ENCODE measurements around the gene GPATCH8.

GPATCH8 gene

DNA sequence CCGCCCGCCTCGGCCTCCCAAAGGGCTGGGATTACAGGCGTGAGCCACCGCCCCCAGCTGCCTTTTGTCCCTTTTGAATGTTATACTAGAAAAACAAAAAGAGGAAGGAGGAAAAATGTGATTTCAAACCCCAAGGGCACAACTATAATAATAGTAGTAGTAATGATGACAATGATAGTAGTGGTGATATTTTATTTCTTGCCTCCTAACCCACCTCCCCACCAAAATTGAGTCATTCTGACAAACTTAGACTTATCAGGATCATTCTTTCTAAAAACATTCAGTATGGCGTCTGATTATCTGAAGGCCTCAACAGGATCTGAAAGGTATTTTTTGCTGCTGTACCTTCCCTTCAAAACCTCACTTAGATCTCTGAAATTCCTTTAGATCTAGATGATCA, 13.6 kb downstream of the GPATCH8 start:
- TF ChIP-seq, protein P1, sequence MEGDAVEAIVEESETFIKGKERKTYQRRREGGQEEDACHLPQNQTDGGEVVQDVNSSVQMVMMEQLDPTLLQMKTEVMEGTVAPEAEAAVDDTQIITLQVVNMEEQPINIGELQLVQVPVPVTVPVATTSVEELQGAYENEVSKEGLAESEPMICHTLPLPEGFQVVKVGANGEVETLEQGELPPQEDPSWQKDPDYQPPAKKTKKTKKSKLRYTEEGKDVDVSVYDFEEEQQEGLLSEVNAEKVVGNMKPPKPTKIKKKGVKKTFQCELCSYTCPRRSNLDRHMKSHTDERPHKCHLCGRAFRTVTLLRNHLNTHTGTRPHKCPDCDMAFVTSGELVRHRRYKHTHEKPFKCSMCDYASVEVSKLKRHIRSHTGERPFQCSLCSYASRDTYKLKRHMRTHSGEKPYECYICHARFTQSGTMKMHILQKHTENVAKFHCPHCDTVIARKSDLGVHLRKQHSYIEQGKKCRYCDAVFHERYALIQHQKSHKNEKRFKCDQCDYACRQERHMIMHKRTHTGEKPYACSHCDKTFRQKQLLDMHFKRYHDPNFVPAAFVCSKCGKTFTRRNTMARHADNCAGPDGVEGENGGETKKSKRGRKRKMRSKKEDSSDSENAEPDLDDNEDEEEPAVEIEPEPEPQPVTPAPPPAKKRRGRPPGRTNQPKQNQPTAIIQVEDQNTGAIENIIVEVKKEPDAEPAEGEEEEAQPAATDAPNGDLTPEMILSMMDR (IDR thresholded peaks at IDR 0.05; ENCODE audit: extremely low read depth, insufficient read depth, missing control alignments) = no peak
- in situ Hi-C loops (cut with MboI; ENCODE audit: low pct_unique_long_range_greater_than_20kb, low sequenced_read_pairs, unreplicated experiment) = no loop called here
- no peak for DNase-seq (ENCODE audit: low spot score)

DNA sequence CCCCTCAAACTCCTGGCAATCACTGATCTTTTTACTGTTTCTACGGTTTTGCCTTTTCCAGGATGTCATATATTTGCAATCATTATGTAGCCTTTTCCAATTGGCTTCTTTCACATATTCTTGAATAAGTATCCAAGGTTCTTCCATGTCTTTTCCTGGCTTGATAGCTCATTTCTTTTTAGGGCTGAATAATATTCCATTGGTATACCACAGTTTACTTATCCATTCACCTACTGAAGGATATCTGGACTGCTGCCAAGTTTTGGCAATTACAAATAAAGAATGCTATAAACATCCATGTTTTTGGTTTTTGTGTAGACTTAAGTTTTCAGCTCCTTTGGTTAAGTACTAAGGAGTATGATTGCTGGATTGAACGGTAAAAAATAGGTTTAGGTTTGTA, 16.0 kb downstream of the GPATCH8 start:
- no peak for DNase-seq (ENCODE audit: low spot score)
- TF ChIP-seq, protein P1 (IDR thresholded peaks at IDR 0.05; ENCODE audit: extremely low read depth, insufficient read depth, missing control alignments) = no peak
- in situ Hi-C loops (cut with MboI; ENCODE audit: low pct_unique_long_range_greater_than_20kb, low sequenced_read_pairs, unreplicated experiment) = no loop called here

DNA sequence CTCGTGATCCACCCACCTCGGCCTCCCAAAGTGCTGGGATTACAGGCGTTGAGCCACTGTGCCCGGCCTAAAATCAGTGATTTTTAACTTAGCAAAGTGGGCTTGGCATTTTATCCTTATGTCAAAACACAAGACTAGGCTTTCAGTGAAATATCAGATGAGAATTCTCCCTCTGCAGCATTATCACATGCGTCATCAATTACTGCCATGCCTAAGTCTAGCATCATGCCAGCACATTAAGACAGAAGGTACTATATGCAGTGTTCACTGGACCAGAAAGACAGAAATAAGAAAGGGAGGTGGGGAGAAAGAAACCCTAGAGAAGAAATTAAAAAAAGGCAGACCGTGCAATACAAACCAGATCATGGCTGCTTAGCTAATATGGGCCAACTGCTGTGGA, 29.8 kb downstream of the GPATCH8 start:
- TF ChIP-seq, protein P1 (IDR thresholded peaks at IDR 0.05; ENCODE audit: extremely low read depth, insufficient read depth, missing control alignments) = no peak
- in situ Hi-C loops (cut with MboI; ENCODE audit: low pct_unique_long_range_greater_than_20kb, low sequenced_read_pairs, unreplicated experiment) = no loop called here
- no peak for DNase-seq (ENCODE audit: low spot score)

DNA sequence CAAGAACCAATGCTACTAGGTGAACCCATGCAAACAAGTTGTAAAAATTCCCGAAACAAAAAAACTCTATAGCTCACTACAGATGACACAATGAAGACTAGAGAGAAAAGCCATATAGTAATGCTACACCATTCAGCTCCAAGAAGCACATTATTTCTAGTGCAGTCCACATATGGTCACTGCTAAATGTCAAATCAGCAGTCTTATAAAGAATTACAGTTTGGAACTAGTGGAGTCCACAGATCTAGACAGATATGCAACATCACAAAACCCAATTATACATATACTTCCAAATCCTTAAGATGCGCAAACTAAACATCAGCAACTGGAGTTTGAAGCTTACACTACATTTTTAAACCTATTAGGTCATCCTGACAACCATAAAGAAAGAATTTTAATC, 33.5 kb downstream of the GPATCH8 start:
- DNase-seq (ENCODE audit: low spot score) = no peak
- TF ChIP-seq, protein P1 (IDR thresholded peaks at IDR 0.05; ENCODE audit: extremely low read depth, insufficient read depth, missing control alignments) = no peak
- in situ Hi-C loops (cut with MboI; ENCODE audit: low pct_unique_long_range_greater_than_20kb, low sequenced_read_pairs, unreplicated experiment) = no loop called here

DNA sequence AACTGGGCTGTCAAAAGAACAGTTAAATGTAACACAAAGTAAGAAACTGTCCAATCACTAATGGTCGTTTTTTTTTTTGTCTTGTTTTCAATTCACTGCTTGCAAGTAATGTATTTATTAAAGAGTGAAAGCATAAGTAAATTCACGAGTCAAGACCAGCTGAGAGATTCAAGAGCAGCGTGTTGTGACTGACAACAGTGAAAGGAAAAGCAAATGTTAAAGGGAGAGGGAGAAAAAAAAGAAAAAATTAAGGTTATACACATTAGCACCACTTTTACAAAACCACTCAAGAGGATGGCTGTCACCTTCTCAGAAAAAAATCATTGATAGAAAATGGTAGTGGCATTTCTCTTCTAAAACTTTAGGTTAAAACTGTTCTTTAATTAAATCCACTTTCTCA, 36.1 kb downstream of the GPATCH8 start:
- in situ Hi-C loops (cut with MboI; ENCODE audit: low pct_unique_long_range_greater_than_20kb, low sequenced_read_pairs, unreplicated experiment) = no loop called here
- TF ChIP-seq, protein P1 (IDR thresholded peaks at IDR 0.05; ENCODE audit: extremely low read depth, insufficient read depth, missing control alignments) = no peak
- DNase-seq (ENCODE audit: low spot score) = no peak

DNA sequence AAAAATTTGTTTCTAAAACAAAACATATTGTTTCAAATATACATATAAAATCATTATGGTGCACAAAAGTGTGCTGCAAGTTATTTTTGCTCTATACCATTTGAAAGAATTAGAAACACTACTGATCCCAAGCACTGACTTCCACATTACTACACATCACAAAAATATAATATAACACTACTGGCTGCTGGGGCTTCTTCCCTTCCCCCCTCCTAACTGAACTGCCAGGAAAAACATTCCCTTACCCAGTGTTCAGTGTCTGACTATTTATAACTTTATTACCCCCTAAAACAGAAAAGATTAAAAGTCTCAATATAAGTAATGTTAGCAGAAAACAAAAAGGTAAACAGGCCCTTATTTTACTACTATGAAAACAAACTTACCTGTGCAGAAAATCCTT, 36.9 kb downstream of the GPATCH8 start:
- DNase-seq (ENCODE audit: low spot score) = no peak
- in situ Hi-C loops (cut with MboI; ENCODE audit: low pct_unique_long_range_greater_than_20kb, low sequenced_read_pairs, unreplicated experiment) = no loop called here
- TF ChIP-seq, protein P1 (IDR thresholded peaks at IDR 0.05; ENCODE audit: extremely low read depth, insufficient read depth, missing control alignments) = no peak

DNA sequence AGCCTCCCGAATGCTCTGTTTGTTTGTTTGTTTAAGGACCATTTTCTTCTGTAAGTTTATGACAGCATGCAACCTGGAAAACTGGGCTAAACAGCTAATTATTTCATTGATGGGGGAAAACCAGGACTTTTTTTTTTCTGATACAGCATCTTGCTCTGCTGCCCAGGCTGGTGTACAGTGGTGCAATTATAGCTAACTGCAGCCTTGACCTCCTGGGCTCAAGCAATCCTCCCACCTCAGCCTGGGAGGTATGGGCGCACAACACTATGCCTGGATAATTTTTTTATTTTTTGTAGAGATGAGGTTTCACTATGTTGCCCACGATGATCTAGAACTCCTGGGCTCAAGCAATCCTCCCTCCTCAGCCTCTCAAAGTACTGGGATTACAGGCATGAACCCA, 37.3 kb downstream of the GPATCH8 start:
- DNase-seq (ENCODE audit: low spot score) = no peak
- in situ Hi-C loops (cut with MboI; ENCODE audit: low pct_unique_long_range_greater_than_20kb, low sequenced_read_pairs, unreplicated experiment) = no loop called here
- TF ChIP-seq, protein P1 (IDR thresholded peaks at IDR 0.05; ENCODE audit: extremely low read depth, insufficient read depth, missing control alignments) = no peak

Measured in GM13977 (cell line).